Upper lobe of right lung (tissue), 1 donor: ENCODE results near the gene ZSCAN32. TPM values are rescaled to one million over a fixed set of nuclear protein-coding genes. Genes with fewer than 3 reads are reported as not detected.

Experiments used
- ATAC-seq: fragments of 200-7000 bp; cut with Tn5 transposase; one replicate; pipeline ENCODE4 v1.9.1; 2020; ENCODE audit warnings: mild to moderate bottlenecking, moderate library complexity
- DNase-seq: peaks from one replicate; pipeline ENCODE4 v3.0.0-alpha.2; 2020
- H3K27ac ChIP-seq: fragments of 200-600 bp; one replicate; pipeline ENCODE4 v1.8.0; 2022
- H3K27me3 ChIP-seq: fragments of 200-600 bp; one replicate; pipeline ENCODE4 v1.8.0; 2022; ENCODE audit warnings: mild to moderate bottlenecking
- H3K36me3 ChIP-seq: fragments of 200-600 bp; one replicate; pipeline ENCODE4 v1.8.0; 2022
- H3K4me1 ChIP-seq: fragments of 200-600 bp; one replicate; pipeline ENCODE4 v1.8.0; 2022
- H3K4me3 ChIP-seq: fragments of 200-600 bp; one replicate; pipeline ENCODE4 v1.8.0; 2022; ENCODE audit warnings: mild to moderate bottlenecking
- H3K9me3 ChIP-seq: fragments of 200-600 bp; one replicate; pipeline ENCODE4 v1.8.0; 2022
- CTCF ChIP-seq: fragments of 200-600 bp; IDR thresholded peaks from one replicate; pipeline ENCODE4 v1.8.0; 2022; ENCODE audit warnings: antibody characterized with exemption
- intact Hi-C: fragments of 100-400 bp; cut with DNase I; formaldehyde crosslinking; loops from one replicate; pipeline ENCODE4 v1.11.0; 2022
- total RNA-seq: library from RNA; stranded (reverse); fragmentation: NEBNext Ultra II Directional; extraction: Animal tissue kit (Norgen Biotek cat#: 25700); gene quantifications from one replicate; pipeline ENCODE4 v1.2.1, GENCODE V29; 2021
- donor health status: DM: no; HTN: yes; CAD: no; lungs with severe emphysema.

ZSCAN32 gene
- total RNA-seq, 1 donor from 2014 or later, result 13.1 TPM

GRCh38 chr16:3431779-3432219, 31.0 kb upstream of the ZSCAN32 start:
- no peaks in the 10 kb centered on the region for H3K9me3 ChIP-seq
- H3K4me1 ChIP-seq, result no peaks in the 10 kb centered on the region
- DNase-seq (peak; percentile 68), ATAC-seq (peak; percentile 61)
- peak overlapping the region; percentile 25 for H3K4me3 ChIP-seq
- intact Hi-C loops, result no loop called here
- H3K27me3 ChIP-seq, result no peaks in the 10 kb centered on the region
- no peak for TF ChIP-seq CTCF
- H3K27ac ChIP-seq, result no peak overlapping the region
- H3K36me3 ChIP-seq, result peaks cover 3% of the 10 kb centered on the region

GRCh38 chr16:3413730-3414379, 13.1 kb upstream of the ZSCAN32 start:
- ATAC-seq, result no peak

DNA sequence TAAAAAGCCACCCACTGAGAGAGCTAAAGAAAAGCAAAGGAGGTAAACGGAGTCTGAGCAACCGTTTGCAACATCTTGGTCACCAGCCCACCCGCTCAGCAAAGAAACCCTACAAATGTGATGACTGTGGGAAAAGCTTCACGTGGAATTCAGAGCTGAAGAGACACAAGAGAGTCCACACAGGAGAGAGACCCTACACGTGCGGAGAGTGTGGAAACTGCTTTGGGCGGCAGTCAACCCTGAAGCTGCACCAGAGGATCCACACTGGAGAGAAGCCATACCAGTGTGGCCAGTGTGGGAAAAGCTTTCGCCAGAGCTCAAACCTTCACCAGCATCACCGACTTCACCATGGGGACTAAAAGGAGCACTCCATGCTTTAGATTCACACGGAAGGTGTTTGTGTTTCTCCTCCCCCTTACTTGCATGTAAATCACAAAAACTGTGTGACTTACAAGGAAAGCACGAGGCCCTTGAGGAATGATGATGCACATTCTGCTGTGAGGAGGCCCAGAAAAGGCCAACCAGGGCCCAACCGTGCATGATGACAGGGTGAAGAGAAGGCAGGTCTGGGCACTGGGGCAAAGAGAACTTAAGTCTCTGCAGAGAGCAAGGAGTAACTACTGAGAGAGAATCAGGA, 7.9 kb upstream of the ZSCAN32 start:
- Histone ChIP-seq H3K4me1 (no peaks in the 10 kb centered on the region), H3K27me3 (no peaks in the 10 kb centered on the region), H3K36me3 (peaks cover 28% of the 10 kb centered on the region), H3K4me3 (no peak overlapping the region), H3K27ac (no peak overlapping the region), H3K9me3 (peaks cover 78% of the 10 kb centered on the region)
- TF ChIP-seq CTCF, result no peak
- no peak for DNase-seq
- no peak for ATAC-seq
- intact Hi-C loops, result no loop called here

More at GRCh38 chr16:3413730-3414379, 13.1 kb upstream of the ZSCAN32 start:
- H3K36me3 ChIP-seq, result no peaks in the 10 kb centered on the region
- peaks cover 50% of the 10 kb centered on the region for H3K9me3 ChIP-seq
- no peak overlapping the region for H3K27ac ChIP-seq
- no peak overlapping the region for H3K4me3 ChIP-seq
- no peak for TF ChIP-seq CTCF
- H3K27me3 ChIP-seq, result no peaks in the 10 kb centered on the region
- H3K4me1 ChIP-seq, result no peaks in the 10 kb centered on the region
- no peak for DNase-seq
- intact Hi-C loops, result no loop called here

GRCh38 chr16:3401719-3402397, 1.1 kb upstream of the ZSCAN32 start:
- Histone ChIP-seq H3K4me3 (peak overlapping the region; percentile 96), H3K36me3 (peaks cover 24% of the 10 kb centered on the region), H3K27me3 (no peaks in the 10 kb centered on the region), H3K4me1 (peaks cover 11% of the 10 kb centered on the region), H3K27ac (peak overlapping the region; percentile 69), H3K9me3 (peaks cover 17% of the 10 kb centered on the region)
- ATAC-seq (no peak), DNase-seq (no peak)
- no peak for TF ChIP-seq CTCF
- intact Hi-C loops, result no loop called here

- Histone ChIP-seq H3K4me1 (peaks cover 11% of the 10 kb centered on the region), H3K27ac (peak overlapping the region; percentile 86), H3K4me3 (peak overlapping the region; percentile 96), H3K36me3 (peaks cover 23% of the 10 kb centered on the region), H3K27me3 (no peaks in the 10 kb centered on the region), H3K9me3 (peaks cover 10% of the 10 kb centered on the region)
- TF ChIP-seq CTCF, result no peak
- intact Hi-C loops, result no loop called here
- no peak for DNase-seq
- ATAC-seq, result no peak
Measured at GRCh38 chr16:3400446-3400778, 392 bp downstream of the ZSCAN32 start.
